B cell (primary cell): Measurements from ENCODE around the gene VIPAS39. TPM values are rescaled to one million over a fixed set of nuclear protein-coding genes. Genes with fewer than 3 reads are reported as not detected.

Experiments
- ATAC-seq: fragments of 200-7000 bp; cut with Tn5 transposase; one replicate; pipeline ENCODE4 v1.10.0; 2021; ENCODE audit warnings: low read depth, mild to moderate bottlenecking, moderate number of reproducible peaks, moderate library complexity
- CTCF ChIA-PET: fragments of 350-600 bp; sonication (Branson Sonifier 250); formaldehyde crosslinking; loops from one replicate; lab custom pipeline; 2021; ENCODE audit warnings: antibody characterized with exemption, inconsistent platforms; lab: Charles Lee
- POLR2A ChIA-PET: fragments of 350-600 bp; sonication (Branson Sonifier 250); formaldehyde crosslinking; loops from one replicate; lab custom pipeline; 2021; ENCODE audit warnings: antibody characterized with exemption; lab: Charles Lee
- DNase-seq: peaks from one replicate; pipeline ENCODE4 v3.0.0; 2013
- H2AFZ ChIP-seq: 2 replicates; pipeline ENCODE4 v1.6.1; 2012; ENCODE audit warnings: mild to moderate bottlenecking, low read depth, low read length; ENCODE audit not compliant: insufficient read depth, poor library complexity, severe bottlenecking
- H3K27ac ChIP-seq, 2 donors: 1 replicate in 1 of 2; 2 replicates in 1 of 2; pipeline ENCODE4 v1.5.1; 2012 to 2013; ENCODE audit warnings: low read length in 2 of 2, mild to moderate bottlenecking in 2 of 2, moderate library complexity in 1 of 2
- H3K27me3 ChIP-seq, 4 experiments: fragments of 200-600 bp in 1 of 4; sonication (generic) in 1 of 4; replicated peaks in 1 of 4; 1 replicate in 2 of 4; 2 replicates in 2 of 4; pipeline versions ENCODE4 v1.6.1 to v1.7.0; 2013 to 2016; ENCODE audit warnings: low read length in 3 of 4, mild to moderate bottlenecking in 2 of 4, mixed read lengths in 1 of 4, moderate library complexity in 1 of 4; ENCODE audit not compliant: insufficient read depth in 4 of 4, control insufficient read depth in 3 of 4; ENCODE audit errors: control extremely low read depth in 1 of 4
- H3K36me3 ChIP-seq, 2 experiments: replicated peaks in 1 of 2; 1 replicate in 1 of 2; 2 replicates in 1 of 2; pipeline versions ENCODE4 v1.6.1 to v1.7.1; 2013; ENCODE audit warnings: low read length in 1 of 2; ENCODE audit not compliant: insufficient read depth in 2 of 2, control insufficient read depth in 1 of 2; ENCODE audit errors: control extremely low read depth in 1 of 2, extremely low read depth in 1 of 2
- H3K4me1 ChIP-seq, 2 donors: fragments of 200-600 bp in 1 of 2; sonication (generic) in 1 of 2; 1 replicate in 1 of 2; 2 replicates in 1 of 2; pipeline versions ENCODE4 v1.5.1 to v1.6.1; 2013 to 2017; ENCODE audit warnings: low read length in 2 of 2; ENCODE audit not compliant: control insufficient read depth in 2 of 2, insufficient read depth in 2 of 2
- H3K4me2 ChIP-seq: replicated peaks from 2 replicates; pipeline ENCODE3; 2012; ENCODE audit warnings: mild to moderate bottlenecking, low read depth, low read length; ENCODE audit not compliant: poor library complexity, severe bottlenecking
- H3K4me3 ChIP-seq, 5 experiments: fragments of 200-600 bp in 1 of 5; sonication (generic) in 1 of 5; 1 replicate in 3 of 5; 2 replicates in 2 of 5; pipeline versions ENCODE4 v1.5.1 to v1.7.0; 2011 to 2016; ENCODE audit warnings: low read length in 4 of 5, mild to moderate bottlenecking in 4 of 5, low read depth in 2 of 5, control low read depth in 1 of 5, moderate library complexity in 1 of 5; ENCODE audit not compliant: insufficient read depth in 1 of 5; ENCODE audit errors: control extremely low read depth in 1 of 5, extremely low read depth in 1 of 5
- H3K79me2 ChIP-seq: fragments of 200-600 bp; sonication (generic); one replicate; pipeline ENCODE4 v1.6.0; 2016; ENCODE audit warnings: low read length; ENCODE audit not compliant: control insufficient read depth, insufficient read depth
- H3K9ac ChIP-seq: fragments of 200-600 bp; sonication (generic); 2 replicates; pipeline ENCODE4 v1.6.1; 2017; ENCODE audit warnings: mild to moderate bottlenecking, low read length, moderate library complexity
- H3K9me3 ChIP-seq, 3 donors: one replicate each; pipeline versions ENCODE4 v1.6.1 to v1.7.1; 2013; ENCODE audit warnings: low read length in 2 of 3; ENCODE audit not compliant: control insufficient read depth in 2 of 3, insufficient read depth in 1 of 3; ENCODE audit errors: control extremely low read depth in 1 of 3
- H4K20me1 ChIP-seq: 2 replicates; pipeline ENCODE4 v1.6.0; 2012; ENCODE audit warnings: mild to moderate bottlenecking, low read length; ENCODE audit not compliant: insufficient read depth, control insufficient read depth, poor library complexity, severe bottlenecking
- H3K27ac Mint-ChIP-seq: one replicate; pipeline ENCODE4 v1.8.0; 2021; ENCODE audit warnings: mixed read lengths
- H3K27me3 Mint-ChIP-seq: one replicate; pipeline ENCODE4 v1.8.0; 2021; ENCODE audit warnings: mixed read lengths
- H3K4me1 Mint-ChIP-seq: one replicate; pipeline ENCODE4 v1.8.0; 2021; ENCODE audit warnings: mixed read lengths
- H3K4me3 Mint-ChIP-seq: one replicate; pipeline ENCODE4 v1.8.0; 2021; ENCODE audit warnings: mixed read lengths
- H3K9me3 Mint-ChIP-seq: one replicate; pipeline ENCODE4 v1.8.0; 2022; ENCODE audit warnings: mixed read lengths; ENCODE audit not compliant: insufficient read depth
- CTCF ChIP-seq: fragments of 200-600 bp; IDR thresholded peaks from one replicate; pipeline ENCODE4 v1.8.0; 2022; ENCODE audit warnings: antibody characterized with exemption, mild to moderate bottlenecking
- EZH2 ChIP-seq: IDR thresholded peaks from 2 replicates; pipeline ENCODE4 v1.6.1; 2012; ENCODE audit warnings: borderline replicate concordance, low read depth, mild to moderate bottlenecking, moderate library complexity, low read length; ENCODE audit not compliant: insufficient read depth, poor library complexity, severe bottlenecking
- WGBS: methylation state at CpG from one replicate; pipeline ENCODE4 v1.1.5; 2013; ENCODE audit warnings: missing lambda C conversion rate; ENCODE audit not compliant: insufficient coverage; 5-methylcytosine and 5-hydroxymethylcytosine counted together
- intact Hi-C: fragments of 100-400 bp; cut with micrococcal nuclease; formaldehyde crosslinking; loops from one replicate; pipeline ENCODE4 v1.10.0; 2022
- polyA plus RNA-seq: library from polyadenylated mRNA; depleted of rRNA; stranded (reverse); fragments of >200 nt; gene quantifications from 2 replicates; pipeline ENCODE4 v1.2.3, GENCODE V29; 2012
- total RNA-seq, 2 donors: library from RNA; stranded (reverse); fragments of 120-200 nt in 1 of 2; gene quantifications; 1 replicate in 1 of 2; 2 replicates in 1 of 2; pipeline versions ENCODE4 v1.2.3 to v1.2.4, GENCODE V29; 2013 to 2022

Gene VIPAS39
- total and polyA plus RNA-seq, 2 donors (not counting 1 experiment from before 2014, with no cell fraction given): 17.4 to 25.9 TPM

- Histone ChIP-seq H3K79me2 (no peaks in the 10 kb centered on the region), H4K20me1 (no peaks in the 10 kb centered on the region), H2AFZ (peak overlapping the region; percentile 70), H3K27me3 (peaks cover 0 to 32% (median 11%) of the 10 kb centered on the region in 4 experiments), H3K4me3 (peak overlapping the region in 4 of 5 experiments; percentile 24 to 62 (median 52)), H3K27ac (no peak overlapping the region), H3K4me2 (peak overlapping the region; percentile 95), H3K9me3 (peaks cover 0 to 18% (median 3%) of the 10 kb centered on the region in 3 donors), H3K9ac (peak overlapping the region; percentile 64), H3K4me1 (peaks cover 16 to 17% of the 10 kb centered on the region in 2 donors), H3K36me3 (no peaks in the 10 kb centered on the region)
- DNase-seq (peak; percentile 42), ATAC-seq (peak; percentile 8)
- Mint-ChIP-seq H3K9me3 (peaks cover 4% of the 10 kb centered on the region), H3K27ac (no peak overlapping the region), H3K4me3 (peak overlapping the region; percentile 77), H3K27me3 (peaks cover 26% of the 10 kb centered on the region), H3K4me1 (peaks cover 17% of the 10 kb centered on the region)
- POLR2A ChIA-PET: no interaction called here
- TF ChIP-seq EZH2 (no peak), CTCF (no peak)
- CTCF ChIA-PET: interaction anchor here (1.7 kb wide), 1 partner anchor 183 kb away, joined by 3 read pairs; no protein-coding TSS in a partner anchor
- WGBS: 3% methylated on average over 52 of the region's 53 CpGs
- intact Hi-C loops: no loop called here
Observed at GRCh38 chr14:77498984-77499527, 41.7 kb upstream of the VIPAS39 start.
